Measurements from ENCODE around the gene C2orf92.

DNA sequence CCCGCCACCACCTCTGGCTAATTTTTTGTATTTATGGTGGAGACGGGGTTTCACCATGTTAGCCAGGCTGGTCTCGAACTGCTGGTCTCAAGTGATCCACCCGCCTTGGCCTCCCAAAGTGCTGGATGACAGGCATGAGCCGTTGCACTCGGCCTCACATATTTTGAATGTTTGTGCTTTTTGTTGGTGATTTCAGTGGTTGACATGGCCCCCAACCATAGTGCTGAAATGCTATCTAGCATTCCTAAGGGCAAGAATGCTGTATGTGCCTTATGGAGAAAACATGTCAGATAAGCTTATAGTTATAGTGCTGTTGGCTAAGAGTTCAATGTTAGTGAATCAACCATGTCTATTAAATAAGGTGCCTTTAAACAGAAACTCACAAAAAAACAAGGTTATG, 52.7 kb downstream of the C2orf92 start:
- TF ChIP-seq, protein P1, sequence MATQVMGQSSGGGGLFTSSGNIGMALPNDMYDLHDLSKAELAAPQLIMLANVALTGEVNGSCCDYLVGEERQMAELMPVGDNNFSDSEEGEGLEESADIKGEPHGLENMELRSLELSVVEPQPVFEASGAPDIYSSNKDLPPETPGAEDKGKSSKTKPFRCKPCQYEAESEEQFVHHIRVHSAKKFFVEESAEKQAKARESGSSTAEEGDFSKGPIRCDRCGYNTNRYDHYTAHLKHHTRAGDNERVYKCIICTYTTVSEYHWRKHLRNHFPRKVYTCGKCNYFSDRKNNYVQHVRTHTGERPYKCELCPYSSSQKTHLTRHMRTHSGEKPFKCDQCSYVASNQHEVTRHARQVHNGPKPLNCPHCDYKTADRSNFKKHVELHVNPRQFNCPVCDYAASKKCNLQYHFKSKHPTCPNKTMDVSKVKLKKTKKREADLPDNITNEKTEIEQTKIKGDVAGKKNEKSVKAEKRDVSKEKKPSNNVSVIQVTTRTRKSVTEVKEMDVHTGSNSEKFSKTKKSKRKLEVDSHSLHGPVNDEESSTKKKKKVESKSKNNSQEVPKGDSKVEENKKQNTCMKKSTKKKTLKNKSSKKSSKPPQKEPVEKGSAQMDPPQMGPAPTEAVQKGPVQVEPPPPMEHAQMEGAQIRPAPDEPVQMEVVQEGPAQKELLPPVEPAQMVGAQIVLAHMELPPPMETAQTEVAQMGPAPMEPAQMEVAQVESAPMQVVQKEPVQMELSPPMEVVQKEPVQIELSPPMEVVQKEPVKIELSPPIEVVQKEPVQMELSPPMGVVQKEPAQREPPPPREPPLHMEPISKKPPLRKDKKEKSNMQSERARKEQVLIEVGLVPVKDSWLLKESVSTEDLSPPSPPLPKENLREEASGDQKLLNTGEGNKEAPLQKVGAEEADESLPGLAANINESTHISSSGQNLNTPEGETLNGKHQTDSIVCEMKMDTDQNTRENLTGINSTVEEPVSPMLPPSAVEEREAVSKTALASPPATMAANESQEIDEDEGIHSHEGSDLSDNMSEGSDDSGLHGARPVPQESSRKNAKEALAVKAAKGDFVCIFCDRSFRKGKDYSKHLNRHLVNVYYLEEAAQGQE (IDR thresholded peaks at IDR 0.05; ENCODE audit: insufficient read depth in 1 of 2, low read depth in 2 of 2, low read length in 2 of 2), result no peak
- TF ChIP-seq POLR2AphosphoS5 (IDR thresholded peaks at IDR 0.05; ENCODE audit: low read depth, low read length), result no peak
- TF ChIP-seq FOXP2 (optimal IDR thresholded peaks at IDR 0.05; ENCODE audit: borderline replicate concordance, extremely low read depth, extremely low read length, insufficient read depth), result no peak
- no peak for TF ChIP-seq TAF1 (IDR thresholded peaks at IDR 0.05; ENCODE audit: borderline replicate concordance, insufficient read depth, low read length)
- no peak for TF ChIP-seq SIN3A (IDR thresholded peaks at IDR 0.05; ENCODE audit: borderline replicate concordance, insufficient read depth, low read length)

Data from PFSK-1 (cell line).